T-helper 9 cell (primary cell): ENCODE measurements around the gene KCTD21.

ENCODE experiments used
- DNase-seq: peaks from one replicate; pipeline ENCODE4 v3.0.0-alpha.2; 2020

KCTD21 gene

DNA sequence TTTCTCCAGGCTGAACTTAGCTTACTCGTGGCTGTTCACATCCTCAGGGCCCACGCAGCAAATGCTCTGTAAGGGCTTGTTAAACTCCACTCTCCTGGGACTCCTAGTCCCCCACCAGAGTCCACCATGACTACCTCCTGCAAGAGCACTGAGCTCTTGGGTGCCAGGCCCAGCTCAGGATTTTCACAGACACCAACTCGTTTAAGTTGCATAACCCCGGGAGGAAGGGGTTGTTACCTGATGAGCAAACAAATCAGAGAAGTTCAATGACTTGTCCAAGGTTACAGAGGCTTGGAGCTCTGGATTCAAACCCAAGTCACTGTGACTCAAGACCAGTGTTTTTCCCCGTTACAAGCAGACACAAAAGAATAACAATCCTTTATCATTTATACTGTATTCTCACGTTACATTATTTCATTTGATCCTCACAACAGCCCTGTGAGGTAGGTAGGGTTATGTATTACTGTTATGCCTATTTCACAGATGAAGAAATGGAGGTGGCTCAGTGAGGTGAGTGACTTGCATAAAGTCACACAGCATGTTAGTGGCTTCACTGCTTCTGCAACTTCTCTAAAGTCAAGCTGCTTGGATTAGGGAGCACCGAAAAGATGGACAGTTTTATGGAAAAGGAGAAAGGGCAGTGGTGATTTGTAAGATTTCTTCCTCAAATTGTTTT lies 17.4 kb downstream of the KCTD21 start:
- DNase-seq: no peak

DNA sequence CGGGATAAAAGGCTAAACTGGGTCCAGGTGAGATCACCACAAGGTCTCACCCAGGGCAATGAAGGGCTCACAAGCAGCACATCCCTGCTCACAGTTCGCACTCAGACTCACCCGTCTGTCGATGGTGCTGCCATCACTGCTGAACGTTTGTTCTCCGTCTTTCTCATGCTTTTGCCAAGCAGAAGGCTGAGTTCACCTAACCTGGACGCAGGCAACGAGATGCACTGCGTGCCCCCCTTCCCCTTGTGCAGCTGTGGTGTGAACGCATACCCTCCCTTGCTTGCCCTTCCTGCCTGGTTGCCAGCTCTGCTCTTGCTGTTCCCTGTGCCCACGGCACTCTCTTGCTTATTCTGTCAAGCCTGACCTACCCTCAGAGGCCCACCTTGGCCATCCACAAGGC lies 18.0 kb downstream of the KCTD21 start:
- DNase-seq: no peak

DNA sequence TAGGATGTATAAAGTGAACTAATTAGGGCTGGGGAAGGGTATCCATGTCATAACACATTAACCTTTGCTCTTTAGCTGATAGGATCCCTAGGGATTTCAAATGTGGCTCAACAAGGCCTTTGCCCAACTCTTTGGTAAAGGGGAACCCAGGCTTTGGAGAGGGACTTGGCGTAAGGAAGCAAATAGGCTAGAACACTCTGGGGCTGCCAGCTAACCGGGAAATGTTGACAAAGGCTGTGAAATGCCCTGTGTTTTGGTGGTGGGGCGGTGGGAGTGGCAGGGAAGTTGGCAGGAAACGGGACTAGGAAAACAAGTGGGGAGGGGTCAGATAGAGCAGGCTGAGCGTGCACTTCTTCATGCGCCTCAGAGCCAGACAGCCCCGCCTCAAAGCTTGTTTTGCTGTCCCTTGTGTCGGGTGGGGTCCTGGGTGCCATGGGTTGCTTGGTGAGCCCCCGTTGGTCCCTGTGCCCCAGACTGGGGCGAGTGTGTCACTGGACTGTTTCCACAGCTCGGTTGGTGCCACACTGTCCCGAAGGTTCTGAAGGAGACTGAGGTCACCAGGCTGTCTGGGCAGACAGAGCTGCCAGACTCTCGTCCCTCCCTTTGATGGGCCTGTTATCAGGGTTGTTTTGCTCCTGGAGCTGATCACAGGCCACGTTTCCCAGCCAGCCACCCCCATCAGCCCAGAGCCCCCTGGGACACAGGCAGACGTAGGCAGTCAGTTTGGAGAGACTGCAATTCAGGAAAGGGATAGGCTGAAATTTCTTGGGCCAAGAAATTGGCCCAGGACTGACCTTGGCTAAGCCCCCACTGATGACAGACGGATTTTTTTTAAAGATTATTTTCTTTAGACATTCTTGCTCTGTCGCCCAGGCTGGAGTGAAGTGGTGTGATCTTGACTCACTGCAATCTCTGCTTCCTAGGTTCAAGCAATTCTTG lies 19.6 kb downstream of the KCTD21 start:
- DNase-seq: no peak

DNA sequence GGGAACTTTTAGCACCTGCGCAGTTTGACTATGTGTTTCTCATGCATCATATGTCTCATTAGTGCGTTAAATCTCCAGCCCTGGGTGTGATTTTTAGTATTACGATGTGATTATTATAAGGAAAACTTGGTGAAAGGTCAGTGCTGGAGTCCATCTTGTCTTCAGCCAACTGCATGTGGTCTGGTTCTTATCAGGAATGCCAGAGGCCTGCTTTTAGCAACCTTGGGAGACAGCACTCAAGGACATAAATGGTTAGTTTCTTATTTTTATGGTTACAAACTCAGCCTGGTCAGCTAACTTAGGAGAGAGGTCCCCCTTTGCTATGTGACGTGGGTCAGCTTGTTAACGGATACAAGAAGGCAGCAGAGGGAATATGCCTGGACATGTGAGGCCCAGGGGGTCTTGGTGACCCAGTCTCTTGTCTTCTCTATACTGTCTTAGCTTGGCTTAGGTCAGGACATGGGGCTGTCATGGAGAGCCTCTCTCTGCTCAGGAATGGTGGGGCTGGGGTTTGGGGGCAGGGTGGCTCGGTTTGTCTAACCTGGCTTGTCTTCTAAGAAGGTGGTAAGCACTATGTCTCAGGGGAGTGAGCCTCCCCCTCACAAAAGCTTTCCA lies 21.5 kb downstream of the KCTD21 start:
- no peak for DNase-seq

DNA sequence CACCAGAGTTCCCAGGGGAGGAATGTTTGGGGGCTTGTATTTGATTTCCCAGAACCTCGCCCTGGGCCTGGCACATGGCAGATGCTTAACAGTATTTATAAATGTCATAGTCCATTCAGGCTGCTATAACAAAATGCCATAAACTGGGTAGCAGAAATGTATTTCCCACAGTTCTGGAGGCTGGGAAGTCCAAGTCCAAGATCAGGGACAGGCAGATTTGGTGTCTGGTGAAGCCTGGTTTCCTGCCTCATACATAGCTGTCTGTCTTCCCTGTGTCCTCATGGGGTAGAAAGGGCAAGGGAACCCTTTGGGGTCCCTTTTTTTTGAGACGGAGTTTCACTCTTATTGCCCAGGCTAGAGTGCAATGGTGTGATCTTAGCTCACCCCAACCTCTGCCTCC lies 24.0 kb downstream of the KCTD21 start:
- no peak for DNase-seq

DNA sequence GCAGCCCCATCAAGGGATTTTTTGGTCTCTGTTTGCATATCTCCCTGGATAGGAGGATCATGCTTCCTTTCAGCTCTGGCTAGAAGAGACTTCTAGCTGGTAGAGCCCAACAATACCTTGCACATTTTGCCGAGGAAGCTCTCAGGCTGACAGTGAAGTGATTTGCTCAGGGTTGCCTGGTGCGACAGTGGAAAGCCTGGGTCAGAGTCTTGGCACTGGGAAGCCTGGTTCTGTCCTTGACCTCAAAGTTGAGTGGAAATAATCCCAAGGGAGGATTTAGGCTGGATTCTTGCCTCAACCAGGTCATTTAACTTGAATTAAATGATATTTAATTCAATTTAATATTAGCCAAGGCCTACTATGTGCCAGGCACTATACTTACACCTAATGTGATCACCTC lies 24.6 kb downstream of the KCTD21 start:
- no peak for DNase-seq

DNA sequence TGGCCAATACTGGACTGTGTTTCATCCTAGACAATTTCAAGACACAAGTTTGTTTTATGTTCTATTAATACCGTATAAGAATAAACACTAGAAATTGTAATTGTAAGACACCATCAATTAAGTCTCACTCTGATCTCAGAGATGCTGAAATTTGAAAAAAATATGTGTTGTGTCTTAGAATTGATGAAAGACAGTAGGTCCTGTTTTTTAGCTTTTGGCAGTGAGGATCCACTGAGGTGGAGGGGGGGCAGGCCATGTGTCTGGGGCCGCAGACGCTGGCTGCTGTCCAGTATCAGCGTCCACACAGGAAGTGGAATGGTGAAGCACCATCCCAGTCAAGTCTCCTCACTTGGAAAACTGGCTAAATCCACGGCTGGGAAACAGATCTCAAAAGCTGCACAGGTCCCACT lies 26.5 kb downstream of the KCTD21 start:
- no peak for DNase-seq

DNA sequence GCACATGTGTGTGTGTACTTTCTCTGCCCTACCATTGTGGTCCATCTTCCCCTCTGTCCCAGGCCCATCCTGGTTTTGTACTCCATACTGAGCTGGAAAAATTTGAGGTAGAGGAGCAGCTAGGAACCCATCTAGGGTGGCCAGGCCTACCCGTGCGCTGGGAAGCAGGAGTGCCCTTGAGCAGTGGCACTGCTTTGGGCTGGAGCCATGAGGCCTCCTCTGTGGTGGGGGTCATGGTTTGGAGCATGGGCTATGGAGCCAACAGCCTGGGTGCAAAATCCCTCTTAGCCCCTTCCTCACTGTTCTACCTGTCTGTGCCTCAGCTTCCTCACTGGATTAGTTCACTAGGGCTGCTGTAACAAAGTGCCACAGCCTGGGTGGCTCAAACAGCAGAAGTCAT lies 27.1 kb downstream of the KCTD21 start:
- no peak for DNase-seq

DNA sequence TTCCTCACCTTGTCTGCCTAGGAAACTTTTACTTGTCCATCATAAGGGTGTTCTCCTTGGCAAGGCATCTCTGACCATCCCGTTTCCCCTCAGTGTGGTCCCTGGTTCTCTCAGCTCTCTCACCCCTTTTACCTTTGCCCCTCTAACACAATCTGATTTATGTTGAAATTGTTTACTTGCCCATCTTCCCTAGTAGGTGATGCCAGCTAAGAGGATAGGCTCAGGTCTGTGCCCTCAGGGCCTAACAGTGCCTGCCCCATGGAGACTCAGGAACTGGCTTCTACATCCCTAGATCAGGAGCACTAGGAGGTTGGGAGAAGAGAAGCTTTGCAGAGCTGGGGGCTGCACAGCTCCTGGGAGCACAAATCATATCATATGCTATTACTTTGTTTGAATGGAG lies 27.9 kb downstream of the KCTD21 start:
- no peak for DNase-seq

DNA sequence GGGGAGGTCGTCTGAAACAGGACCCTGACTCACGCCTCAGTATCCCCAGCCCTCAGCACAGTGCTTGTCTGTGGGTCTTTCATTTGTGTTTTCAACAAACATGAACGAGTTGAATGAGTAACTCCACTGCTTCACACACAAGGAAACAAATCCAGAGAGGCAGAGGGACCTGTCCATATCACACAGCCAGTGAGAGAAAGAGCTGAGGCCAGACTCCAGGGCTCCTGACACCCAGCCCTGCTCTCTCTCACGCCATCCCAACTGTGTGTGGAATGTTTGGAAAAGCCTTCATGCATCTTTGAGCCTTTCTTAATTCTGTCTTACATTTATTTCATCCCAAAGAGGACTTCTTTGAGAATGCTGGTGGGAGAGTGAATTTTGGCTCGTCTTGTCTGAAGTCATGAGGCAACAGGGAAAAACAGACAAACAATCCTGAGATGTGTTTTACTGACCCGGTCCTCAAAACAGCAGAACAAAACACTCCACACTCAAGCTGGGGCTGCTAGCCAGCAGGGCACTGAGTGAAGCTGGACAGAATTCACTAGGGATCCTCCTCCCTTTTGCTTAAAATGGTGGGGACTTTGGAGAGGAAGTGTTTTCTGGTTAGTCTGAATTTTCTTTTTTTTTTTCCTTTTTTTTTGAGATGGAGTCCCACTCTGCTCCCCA lies 29.3 kb downstream of the KCTD21 start:
- no peak for DNase-seq

DNA sequence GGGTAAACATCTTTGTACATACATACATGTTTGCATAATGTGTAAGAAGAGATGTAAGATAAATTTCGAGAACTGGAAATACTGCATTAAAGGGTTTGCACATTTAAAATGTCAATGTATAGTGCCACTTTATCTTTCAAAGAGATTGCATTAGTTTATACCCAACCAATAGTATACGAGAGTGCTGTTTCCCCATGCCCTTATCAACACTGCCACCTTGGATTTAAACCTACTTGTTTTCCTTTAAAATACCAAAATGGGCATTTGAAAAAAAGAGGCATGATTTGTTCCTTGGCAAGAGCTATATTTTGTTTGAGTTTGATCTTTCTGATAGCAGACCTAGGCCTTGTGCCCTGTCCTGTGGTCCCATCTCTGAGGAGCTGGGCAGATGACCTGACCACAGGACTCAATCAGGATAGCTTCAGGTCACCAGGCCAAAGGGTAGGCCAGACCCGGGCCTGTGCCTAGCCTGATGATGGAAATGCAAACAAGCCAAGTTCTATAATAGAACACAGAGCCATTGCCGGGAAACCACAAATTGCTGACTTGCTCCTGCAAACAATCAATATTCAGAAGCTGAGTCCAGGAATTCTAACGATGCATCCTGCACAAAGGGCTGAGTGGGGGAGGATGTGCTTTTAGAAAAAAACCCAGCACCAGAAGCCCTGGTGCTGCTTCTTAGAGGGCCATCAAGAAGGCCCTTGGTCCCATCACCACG lies 32.1 kb downstream of the KCTD21 start:
- DNase-seq: no peak

DNA sequence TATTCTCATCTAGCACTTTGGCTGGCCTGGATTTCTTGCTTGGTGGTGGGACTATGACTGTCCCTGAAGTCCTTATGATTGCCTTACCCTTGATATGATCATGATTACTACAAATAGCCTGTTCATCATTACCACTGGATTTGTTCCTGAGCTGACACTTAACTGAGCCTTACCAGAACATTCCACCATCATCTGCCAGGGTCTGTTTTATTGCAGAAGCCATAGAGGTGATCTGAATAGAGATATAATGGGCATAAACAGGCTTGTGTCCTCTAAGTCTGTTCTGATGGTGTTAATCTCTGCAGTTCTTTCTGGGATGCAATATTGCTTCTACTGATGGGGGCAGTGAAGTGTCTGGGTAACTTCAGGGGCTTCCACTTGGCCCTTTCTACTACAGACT lies 36.6 kb downstream of the KCTD21 start:
- no peak for DNase-seq

DNA sequence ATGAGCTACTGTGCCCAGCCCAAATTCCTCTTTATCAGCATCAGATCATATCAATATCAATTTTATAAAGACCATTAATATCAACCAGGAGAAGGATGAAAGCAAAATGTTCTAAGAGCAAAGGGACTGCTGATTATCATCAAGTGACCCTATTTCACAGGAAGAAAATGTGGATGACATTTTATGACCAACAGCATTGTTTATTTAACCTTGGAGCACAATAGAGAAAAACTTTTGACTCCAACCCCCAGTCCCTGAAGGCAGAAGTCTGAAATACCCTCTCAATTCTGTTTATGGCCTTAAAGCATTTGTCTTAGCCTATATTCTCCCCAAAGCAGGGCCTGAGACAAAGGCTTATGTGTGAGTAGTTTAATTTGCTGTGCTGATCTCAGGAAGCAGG lies 37.7 kb downstream of the KCTD21 start:
- no peak for DNase-seq

DNA sequence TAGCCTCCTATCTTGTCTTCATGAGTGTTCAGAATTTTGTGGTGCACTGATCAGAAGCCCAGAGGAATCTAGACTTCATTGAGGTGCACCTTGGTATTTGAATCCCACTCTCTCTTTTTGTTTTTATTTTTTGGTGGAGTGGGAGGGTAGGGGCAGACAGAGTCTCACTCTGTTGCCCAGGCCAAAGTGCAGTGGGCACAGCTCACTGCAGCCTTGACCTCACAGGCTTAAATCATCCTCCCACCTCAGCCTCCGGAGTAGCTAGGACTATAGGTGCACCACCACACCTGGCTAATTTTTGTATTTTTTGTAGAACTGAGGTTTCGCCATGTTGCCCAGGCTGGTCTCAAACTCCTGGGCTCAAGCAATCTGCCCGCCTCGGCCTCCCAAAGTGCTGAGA lies 38.1 kb downstream of the KCTD21 start:
- DNase-seq: no peak

DNA sequence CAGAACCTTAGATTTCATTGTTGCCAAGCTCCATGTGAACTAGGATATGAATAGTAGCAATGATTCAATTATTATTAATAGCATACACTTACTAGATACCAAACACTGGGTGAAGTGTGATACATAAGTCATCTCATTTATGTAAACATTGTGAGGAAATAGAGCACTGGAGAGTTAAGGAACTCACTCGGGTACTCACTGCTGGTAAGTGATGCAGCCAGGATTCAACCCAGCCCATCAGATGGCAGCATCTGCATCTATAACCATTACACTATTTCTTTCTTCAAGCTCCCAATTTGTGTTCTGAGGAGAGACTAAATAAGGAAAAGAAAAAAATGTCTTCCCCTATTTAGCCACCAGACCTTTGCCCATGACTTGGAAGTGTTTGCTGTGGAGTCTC lies 38.8 kb downstream of the KCTD21 start:
- DNase-seq: no peak

DNA sequence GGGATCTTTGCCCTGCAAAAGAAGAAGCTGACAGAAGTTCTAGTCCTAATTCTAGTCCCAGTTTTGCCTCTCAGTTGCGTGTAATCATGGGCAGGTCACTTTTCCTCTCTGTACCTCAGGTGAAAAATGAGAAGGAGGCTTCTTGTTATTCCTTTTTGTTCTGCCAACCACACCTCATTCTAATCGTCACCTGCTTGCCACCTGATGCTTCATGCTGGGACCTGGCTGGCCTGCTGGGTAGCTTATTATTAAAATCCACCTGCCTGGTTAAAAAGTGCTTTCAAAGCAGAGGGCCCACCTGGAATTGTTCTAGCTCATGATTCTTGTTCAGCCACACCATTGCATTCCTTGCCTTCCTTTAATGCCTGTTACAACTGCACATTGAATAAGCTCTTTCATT lies 40.6 kb downstream of the KCTD21 start:
- DNase-seq: no peak

DNA sequence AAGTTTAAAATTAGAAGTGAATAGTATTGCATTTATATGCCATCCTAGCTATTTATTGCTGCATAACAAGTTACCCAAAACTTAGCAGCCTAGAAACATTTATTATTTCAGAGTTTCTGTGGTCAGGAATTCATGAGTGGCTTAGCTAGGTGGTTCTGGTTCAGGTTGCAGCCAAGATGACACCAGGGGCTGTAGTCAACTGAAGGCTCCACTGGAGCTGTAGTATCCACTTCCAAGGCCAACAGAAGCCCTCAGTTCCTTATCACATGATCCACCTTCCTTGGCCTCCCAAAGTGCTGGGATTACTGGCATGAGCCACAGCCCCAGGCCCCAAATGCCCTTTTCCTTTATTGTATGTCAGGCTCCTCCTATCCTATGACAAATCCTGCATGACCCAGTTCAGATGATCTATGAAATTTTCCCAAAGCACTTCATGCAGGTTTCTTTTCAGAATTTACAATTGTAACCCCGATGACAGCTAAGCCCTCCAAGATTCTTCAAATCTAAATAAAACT lies 42.9 kb downstream of the KCTD21 start:
- DNase-seq: no peak

DNA sequence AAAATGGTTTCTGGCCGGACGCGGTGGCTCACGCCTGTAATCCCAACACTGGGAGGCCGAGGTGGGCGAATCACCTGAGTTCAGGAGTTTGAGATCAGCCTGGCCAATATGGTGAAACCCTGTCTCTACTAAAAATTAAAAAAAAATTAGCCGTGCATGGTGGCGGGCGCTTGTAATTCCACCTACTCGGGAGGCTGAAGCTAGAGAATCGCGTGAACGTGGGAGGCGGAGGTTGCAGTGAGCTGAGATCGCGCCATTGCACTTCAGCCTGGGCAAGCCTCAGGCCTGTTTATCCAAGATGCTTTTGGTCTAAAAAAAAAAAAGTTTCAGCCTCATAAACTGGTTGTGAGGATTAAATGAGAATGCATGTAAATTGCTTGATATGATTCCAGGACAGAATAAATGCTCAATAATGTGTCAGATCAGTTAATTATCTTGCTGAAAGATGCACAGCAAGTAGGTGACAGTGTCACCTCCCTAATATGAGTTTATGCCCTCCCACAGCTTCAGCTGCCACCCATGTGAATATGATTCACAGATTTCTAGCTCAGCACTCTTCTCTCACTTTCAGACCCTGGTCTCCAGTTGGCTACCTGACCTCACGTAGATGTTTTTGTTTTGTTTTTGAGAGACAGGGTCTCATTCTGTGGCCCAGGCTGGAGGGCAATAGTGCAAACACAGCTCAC lies 47.9 kb downstream of the KCTD21 start:
- no peak for DNase-seq

DNA sequence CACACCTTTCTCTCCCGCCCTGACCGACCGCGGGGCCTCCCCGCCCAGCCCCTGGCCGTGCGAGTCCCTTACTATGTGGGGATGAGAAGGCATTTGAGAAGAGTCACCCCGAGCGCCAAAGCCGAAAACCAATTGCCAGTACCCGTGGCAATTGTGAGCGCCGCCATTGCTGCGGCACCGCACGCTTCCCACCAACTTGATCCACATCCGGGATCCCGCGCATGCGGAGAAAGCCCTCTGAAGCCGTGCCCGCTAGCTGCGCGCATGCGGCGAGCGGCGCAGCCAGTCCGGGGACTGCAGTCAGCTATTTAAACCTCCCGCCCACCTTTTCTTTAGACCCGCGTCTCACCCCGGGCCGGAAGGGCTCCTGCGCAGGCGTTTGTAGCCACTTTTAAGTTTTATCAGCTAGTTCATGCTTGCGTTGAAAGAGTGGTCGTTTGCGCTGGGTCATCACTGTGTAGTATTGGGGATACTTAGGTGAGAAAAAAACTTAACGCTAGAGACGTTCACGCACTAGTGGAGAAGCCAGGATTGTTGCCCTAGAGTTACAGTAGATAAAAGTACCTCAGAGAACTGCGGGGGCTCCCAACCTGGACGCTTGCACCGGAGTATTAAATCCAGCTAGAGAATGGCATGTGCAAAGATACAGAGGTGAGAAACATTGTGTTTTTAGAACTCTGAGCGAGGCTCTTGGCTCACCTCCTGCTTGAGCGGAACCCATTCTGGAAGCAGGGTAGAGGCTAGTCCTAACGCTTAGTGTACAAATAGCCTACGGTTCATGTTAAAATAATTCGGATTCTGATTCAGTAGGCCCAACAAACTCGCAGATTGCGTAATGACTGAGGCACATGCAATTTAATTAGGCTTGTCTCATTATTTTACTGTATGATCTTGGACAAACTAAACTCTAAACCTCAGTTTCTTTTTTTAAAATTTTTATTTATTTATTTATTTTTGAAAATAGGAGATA lies 48.7 kb downstream of the KCTD21 start, which contains the start of gene ALG8:
TSS of gene ALG8 (minus strand) at position 205 of the 970 bp plus-strand sequence. CDS start at position 167, 38 bp downstream.
- peak; percentile 94 for DNase-seq

DNA sequence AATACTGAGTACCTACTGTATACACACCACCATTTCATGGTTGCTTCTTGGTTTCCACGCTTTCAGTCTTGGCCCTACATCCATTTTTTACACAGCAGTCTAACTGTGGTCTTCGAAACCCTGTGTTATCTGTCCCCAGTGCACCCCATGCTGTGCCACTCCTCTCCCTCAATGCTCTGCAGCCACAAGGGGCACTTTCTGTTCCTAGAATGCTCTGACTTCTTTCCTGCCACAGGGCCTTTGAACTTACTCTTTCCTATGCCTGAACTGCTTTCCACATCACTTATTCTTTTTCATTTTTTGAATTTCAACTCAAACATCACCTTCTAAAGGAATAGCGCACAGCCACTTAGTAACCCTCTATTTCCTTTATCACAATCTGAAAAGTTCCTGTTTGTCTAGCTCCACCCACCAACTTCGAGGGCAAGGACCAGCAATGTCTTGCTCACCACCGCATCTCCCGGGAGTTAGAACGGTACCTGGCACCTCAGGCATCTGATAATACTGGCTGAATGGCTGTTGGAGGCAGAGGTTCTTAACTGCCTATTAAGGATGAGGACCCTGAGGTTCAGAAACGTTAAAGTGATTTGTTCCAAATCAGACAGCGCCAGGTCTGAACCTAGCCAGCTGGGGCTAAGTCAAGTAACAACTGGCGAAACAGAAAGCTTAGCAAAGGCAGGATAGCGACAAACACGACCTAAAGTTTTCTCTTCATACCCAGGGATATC lies 49.6 kb downstream of the KCTD21 start:
- no peak for DNase-seq
